ENCODE data around the gene CDX2.

- TF ChIP-seq CTCF (IDR thresholded peaks at IDR 0.05; ENCODE audit: low read depth, low read length, poor library complexity, severe bottlenecking) (no peak), EZH2phosphoT487 (IDR thresholded peaks at IDR 0.05; ENCODE audit: borderline replicate concordance, low read length) (no peak)
These were observed 5.6 kb downstream of the CDX2 start for GRCh38 chr13:27963491-27963890.
